MCF 10A (cell line): ENCODE data around the gene CCDC197. TPM values are rescaled to one million over a fixed set of nuclear protein-coding genes. Genes with fewer than 3 reads are reported as not detected.

Experiments
- microRNA-seq: library from miRNA; unstranded; fragments of <30 nt; microRNA quantifications from one replicate; pipeline ENCODE4 v1.2.0, GENCODE V29; 2022
- total RNA-seq: library from RNA; stranded (reverse); gene quantifications from 2 replicates; pipeline ENCODE4 v1.2.3, GENCODE V29; 2022

CCDC197 gene
- total RNA-seq, 1 experiment from 2014 or later, result not detected

Small RNA genes lying within 50 kb of the gene (microRNA-seq; reads per million reads assigned to microRNA genes)
- gene MIR4506, result not detected

Other genes with a start within 250 kb of the CCDC197 start
- 0.07 TPM in 1 of 2 replicates, not detected in the other for gene PRIMA1, start 208.8 kb upstream of the CCDC197 start, total RNA-seq
- not detected in 2 replicates for gene FAM181A, start 70.0 kb upstream of the CCDC197 start, total RNA-seq
- not detected in 2 replicates for gene ASB2, start 20.7 kb upstream of the CCDC197 start, total RNA-seq
- gene OTUB2, start 29.0 kb downstream of the CCDC197 start, total RNA-seq, result 1.2 and 1.8 TPM in 2 replicates
- 126 and 135 TPM in 2 replicates for gene DDX24, start 83.9 kb downstream of the CCDC197 start, total RNA-seq
- gene IFI27L1, start 84.0 kb downstream of the CCDC197 start, total RNA-seq, result 18.4 and 20.2 TPM in 2 replicates
- 0.63 and 2.0 TPM in 2 replicates for gene IFI27, start 113.4 kb downstream of the CCDC197 start, total RNA-seq
- gene IFI27L2, start 132.3 kb downstream of the CCDC197 start, total RNA-seq, result 44.3 and 59.3 TPM in 2 replicates
- 0.66 and 0.91 TPM in 2 replicates for gene PPP4R4, start 177.0 kb downstream of the CCDC197 start, total RNA-seq